Skeletal muscle tissue (tissue), 4 donors: ENCODE results near the gene RNF44. TPM values are rescaled to one million over a fixed set of nuclear protein-coding genes. Genes with fewer than 3 reads are reported as not detected.

Source experiments
- H3K27ac ChIP-seq: one replicate; pipeline ENCODE4 v1.7.0; 2013; ENCODE audit warnings: mild to moderate bottlenecking, low read depth, low read length, inconsistent platforms
- H3K27me3 ChIP-seq, 3 donors: one replicate each; pipeline ENCODE4 v1.7.0; 2013; ENCODE audit warnings: low read length in 3 of 3; ENCODE audit not compliant: control insufficient read depth in 3 of 3, insufficient read depth in 3 of 3
- H3K36me3 ChIP-seq, 3 donors: one replicate each; pipeline ENCODE4 v1.7.0; 2013; ENCODE audit warnings: low read length in 3 of 3; ENCODE audit not compliant: control insufficient read depth in 3 of 3, insufficient read depth in 3 of 3
- H3K4me1 ChIP-seq, 3 donors: one replicate each; pipeline ENCODE4 v1.7.0; 2013; ENCODE audit warnings: low read length in 3 of 3, mild to moderate bottlenecking in 3 of 3; ENCODE audit not compliant: control insufficient read depth in 3 of 3, insufficient read depth in 3 of 3
- H3K4me3 ChIP-seq, 3 donors: one replicate each; pipeline ENCODE4 v1.7.0; 2013; ENCODE audit warnings: low read length in 3 of 3
- H3K9ac ChIP-seq, 3 donors: one replicate each; pipeline ENCODE4 v1.7.0; 2013; ENCODE audit warnings: low read length in 3 of 3, mild to moderate bottlenecking in 3 of 3, moderate library complexity in 2 of 3, low read depth in 1 of 3
- H3K9me3 ChIP-seq, 3 donors: one replicate each; pipeline ENCODE4 v1.7.0; 2013; ENCODE audit warnings: low read length in 3 of 3; ENCODE audit not compliant: control insufficient read depth in 3 of 3
- total RNA-seq: library from RNA; depleted of rRNA; stranded (reverse); fragments of >200 nt; gene quantifications from one replicate; pipeline ENCODE4 v1.2.3, GENCODE V29; 2014
- donor health status: Osteomylitis.

Gene RNF44
- 2.1 TPM for total RNA-seq

DNA sequence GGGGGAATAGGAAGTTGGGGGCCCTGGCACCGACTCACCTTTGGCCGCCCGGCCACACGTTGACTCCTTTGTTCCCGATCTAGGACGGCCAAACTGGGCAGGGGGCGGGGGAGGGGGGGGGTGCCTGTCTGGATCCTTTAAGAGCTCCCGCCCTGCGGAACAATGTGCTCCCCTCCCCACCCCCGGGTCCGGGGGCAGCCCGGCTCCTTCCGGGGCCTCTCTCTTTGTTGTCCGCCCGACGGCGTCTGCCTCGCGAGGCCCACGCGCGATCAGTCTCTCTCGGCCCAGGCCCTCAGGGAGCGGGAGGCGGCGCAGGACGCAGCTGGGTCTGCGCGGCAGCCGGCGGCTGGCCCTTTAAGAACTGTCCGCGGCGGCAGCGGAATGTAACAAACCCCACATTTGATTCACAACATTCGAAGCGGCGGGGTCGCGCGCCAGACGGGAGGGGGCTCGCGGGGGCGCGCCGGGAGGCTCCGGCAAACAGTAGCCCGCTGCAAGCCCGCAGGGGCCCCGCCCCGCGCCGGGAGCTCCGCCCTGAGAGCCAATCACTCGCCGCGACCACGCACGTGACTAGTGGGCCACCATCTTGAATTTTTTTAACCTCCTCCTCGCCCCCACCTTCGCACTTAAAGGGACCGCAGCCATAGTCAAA, at the start of gene RNF44:
Gene RNF44 (minus strand): TSS at position 501 of the 652 bp plus-strand sequence. CDS start 4,930 bp downstream, outside the sequence.
- H3K9ac ChIP-seq, result peak within 1 kb of the TSS; percentile 92 to 100 (median 95)
- H3K27ac ChIP-seq, result peak within 1 kb of the TSS; percentile 97
- peaks cover 0 to 3% (median 0%) of the 10 kb centered on the region in 3 donors for H3K36me3 ChIP-seq
- peak within 1 kb of the TSS; percentile 92 to 100 (median 99) for H3K4me3 ChIP-seq
- no peaks in the 10 kb centered on the region for H3K9me3 ChIP-seq
- peaks cover 52 to 65% (median 53%) of the 10 kb centered on the region in 3 donors for H3K4me1 ChIP-seq
- no peaks in the 10 kb centered on the region for H3K27me3 ChIP-seq

DNA sequence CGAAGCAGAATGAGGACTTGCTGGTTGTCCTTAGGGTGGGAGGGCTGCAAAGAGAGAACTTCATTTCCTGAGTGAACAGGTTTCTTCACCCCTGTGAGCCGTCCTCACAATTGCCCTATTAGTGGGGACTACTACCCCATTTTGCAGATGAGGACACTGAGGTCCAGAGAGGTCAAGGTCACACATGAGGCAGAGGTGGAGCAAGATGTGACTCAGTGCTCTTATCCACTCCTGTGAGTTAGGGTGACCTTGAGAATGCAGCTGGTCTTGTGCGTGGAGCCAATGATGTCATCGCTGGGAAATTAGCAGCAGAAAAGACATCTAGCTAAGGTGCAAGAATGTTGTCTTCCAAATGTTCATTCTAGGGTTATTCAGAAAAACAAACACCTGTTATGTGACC, 45.9 kb upstream of the RNF44 start:
- H3K36me3 ChIP-seq, result no peaks in the 10 kb centered on the region
- H3K9ac ChIP-seq, result no peak overlapping the region
- peaks cover 4 to 14% (median 6%) of the 10 kb centered on the region in 3 donors for H3K9me3 ChIP-seq
- no peaks in the 10 kb centered on the region for H3K4me1 ChIP-seq
- peaks cover 0 to 3% (median 0%) of the 10 kb centered on the region in 3 donors for H3K27me3 ChIP-seq
- H3K4me3 ChIP-seq, result no peak overlapping the region
- no peak overlapping the region for H3K27ac ChIP-seq

DNA sequence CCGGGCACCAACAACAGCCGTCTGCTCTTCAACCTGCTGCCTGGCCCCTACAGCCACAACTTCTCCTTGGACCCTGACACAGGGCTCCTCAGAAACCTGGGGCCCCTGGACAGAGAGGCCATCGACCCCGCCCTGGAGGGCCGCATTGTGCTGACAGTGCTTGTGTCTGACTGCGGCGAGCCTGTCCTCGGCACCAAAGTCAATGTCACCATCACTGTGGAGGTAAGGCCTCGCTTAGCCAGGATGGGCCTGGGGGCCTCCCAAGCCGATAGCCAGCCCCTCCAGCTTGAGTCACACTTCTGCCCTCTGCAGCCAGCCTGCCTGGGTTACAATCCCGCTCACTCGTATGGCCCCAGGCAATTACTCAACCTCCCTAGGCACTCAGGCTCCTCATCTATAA, 44.2 kb upstream of the RNF44 start:
- peaks cover 4 to 14% (median 6%) of the 10 kb centered on the region in 3 donors for H3K9me3 ChIP-seq
- H3K4me1 ChIP-seq, result no peaks in the 10 kb centered on the region
- no peak overlapping the region for H3K9ac ChIP-seq
- no peaks in the 10 kb centered on the region for H3K36me3 ChIP-seq
- no peak overlapping the region for H3K4me3 ChIP-seq
- H3K27me3 ChIP-seq, result peaks cover 0 to 4% (median 2%) of the 10 kb centered on the region in 3 donors
- no peak overlapping the region for H3K27ac ChIP-seq

DNA sequence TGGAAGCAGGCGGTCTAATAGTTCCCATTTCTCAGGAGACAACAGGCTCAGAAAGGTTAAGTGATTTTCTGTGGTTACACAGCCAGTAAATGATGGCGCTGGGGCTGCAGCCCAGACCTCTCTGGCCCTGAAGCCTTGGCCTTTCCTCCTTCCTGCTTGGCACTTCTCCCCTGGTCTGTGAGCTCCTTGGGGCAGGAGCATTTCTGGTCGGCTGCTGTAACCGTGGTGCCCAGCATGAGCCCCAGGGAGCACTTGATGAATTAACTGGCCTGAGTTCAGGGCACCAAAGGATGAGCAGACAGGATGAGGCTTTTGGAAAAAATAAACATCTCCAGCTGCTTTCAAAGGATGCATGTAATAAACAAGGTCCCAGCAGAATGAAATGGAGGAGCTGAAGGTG, 42.1 kb upstream of the RNF44 start:
- H3K27me3 ChIP-seq, result peaks cover 0 to 17% (median 2%) of the 10 kb centered on the region in 3 donors
- no peaks in the 10 kb centered on the region for H3K4me1 ChIP-seq
- H3K4me3 ChIP-seq, result no peak overlapping the region
- H3K9ac ChIP-seq, result no peak overlapping the region
- peaks cover 0 to 4% (median 0%) of the 10 kb centered on the region in 3 donors for H3K9me3 ChIP-seq
- no peaks in the 10 kb centered on the region for H3K36me3 ChIP-seq
- H3K27ac ChIP-seq, result no peak overlapping the region

DNA sequence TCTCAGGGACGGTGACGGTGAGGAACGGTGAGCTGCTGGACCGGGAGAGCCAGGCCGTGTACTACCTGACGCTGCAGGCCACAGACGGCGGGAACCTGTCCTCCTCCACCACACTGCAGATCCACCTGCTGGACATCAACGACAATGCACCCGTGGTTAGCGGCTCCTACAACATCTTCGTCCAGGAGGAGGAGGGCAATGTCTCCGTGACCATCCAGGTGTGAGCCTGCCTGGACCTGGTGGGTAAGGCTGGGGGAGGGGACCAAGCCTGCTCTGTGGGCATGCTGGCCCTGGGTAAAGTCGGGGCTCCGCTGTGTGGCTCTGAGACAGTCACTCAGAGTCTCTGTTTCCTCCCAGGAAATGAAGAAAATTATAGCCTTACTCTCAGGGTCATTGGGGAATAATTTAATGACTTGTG, 41.2 kb upstream of the RNF44 start:
- Histone ChIP-seq H3K27ac (no peak overlapping the region), H3K36me3 (no peaks in the 10 kb centered on the region), H3K4me1 (peaks cover 0 to 5% (median 0%) of the 10 kb centered on the region in 3 donors), H3K9me3 (no peaks in the 10 kb centered on the region), H3K4me3 (no peak overlapping the region), H3K9ac (peak overlapping the region in 1 of 3 donors; percentile 40), H3K27me3 (peaks cover 2 to 24% (median 3%) of the 10 kb centered on the region in 3 donors)

DNA sequence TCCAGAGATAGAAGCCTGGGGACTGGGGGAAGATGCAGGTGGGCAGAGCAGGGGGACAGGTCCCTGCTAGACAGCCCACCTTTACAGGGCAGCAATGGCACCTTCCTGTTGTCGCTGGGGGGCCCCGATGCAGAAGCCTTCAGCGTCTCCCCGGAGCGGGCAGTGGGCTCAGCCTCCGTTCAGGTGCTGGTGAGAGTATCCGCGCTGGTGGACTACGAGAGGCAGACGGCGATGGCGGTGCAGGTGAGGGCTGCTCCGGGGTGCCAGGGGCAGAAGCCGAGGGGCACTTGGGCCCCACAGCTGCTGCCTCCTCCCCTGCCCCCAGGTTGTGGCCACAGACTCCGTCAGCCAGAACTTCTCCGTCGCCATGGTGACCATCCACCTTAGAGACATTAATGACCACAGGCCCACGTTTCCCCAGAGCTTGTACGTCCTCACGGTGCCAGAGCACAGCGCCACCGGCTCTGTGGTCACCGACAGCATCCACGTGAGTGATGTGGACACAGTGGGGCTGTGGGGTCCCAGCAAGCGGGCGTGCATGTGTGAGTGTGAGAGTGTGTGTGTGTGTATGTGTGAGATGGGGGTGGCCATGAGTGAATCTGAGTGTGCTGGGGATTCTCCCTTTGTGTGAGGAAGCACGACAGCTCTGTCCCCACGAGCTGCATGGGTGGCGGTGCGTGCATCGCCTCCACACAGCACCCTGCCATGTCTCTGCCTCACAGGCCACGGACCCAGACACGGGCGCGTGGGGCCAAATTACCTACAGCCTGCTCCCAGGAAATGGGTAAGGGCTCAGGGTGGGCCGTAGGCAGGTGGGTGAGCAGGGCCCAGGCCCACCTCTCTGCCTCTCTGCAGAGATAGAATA, 40.3 kb upstream of the RNF44 start:
- H3K9ac ChIP-seq, result no peak overlapping the region
- H3K9me3 ChIP-seq, result no peaks in the 10 kb centered on the region
- H3K27me3 ChIP-seq, result peaks cover 2 to 29% (median 6%) of the 10 kb centered on the region in 3 donors
- no peak overlapping the region for H3K27ac ChIP-seq
- no peaks in the 10 kb centered on the region for H3K36me3 ChIP-seq
- no peak overlapping the region for H3K4me3 ChIP-seq
- H3K4me1 ChIP-seq, result peaks cover 0 to 5% (median 0%) of the 10 kb centered on the region in 3 donors

DNA sequence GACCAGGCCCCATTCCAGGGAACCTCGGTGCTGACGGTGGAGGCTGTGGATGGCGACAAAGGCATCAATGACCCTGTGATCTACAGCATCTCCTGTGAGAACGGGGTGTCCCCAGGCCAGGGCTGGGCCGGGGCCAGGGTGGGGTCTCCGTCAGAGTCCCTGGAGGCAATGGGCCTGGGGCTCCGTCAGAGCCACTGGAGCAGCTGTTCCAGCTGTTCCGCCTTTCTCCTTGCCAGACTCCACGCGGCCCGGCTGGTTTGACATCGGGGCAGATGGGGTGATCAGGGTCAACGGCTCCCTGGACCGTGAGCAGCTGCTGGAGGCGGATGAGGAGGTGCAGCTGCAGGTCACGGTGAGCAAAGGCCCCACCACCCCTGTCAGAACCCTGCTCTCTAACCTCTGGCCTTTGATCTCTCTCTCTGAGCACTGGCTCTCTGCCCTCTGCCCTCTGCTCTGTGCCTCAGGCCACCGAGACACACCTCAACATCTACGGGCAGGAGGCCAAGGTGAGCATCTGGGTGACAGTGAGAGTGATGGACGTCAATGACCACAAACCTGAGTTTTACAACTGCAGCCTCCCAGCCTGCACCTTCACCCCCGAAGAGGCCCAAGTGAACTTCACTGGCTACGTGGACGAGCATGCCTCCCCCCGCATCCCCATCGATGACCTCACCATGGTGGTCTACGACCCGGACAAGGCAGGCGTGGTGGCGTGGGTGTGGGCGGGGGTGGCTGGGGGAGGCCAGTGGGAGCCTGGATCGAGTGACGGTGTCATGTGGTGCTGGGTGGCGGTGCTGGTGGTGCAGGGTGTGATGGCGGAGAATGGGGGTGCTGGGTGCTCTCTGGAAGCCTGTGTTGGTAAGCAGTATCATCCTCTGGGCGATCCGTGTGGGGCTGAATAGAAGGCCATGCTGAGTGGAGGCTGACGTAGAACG, 38.6 kb upstream of the RNF44 start:
- Histone ChIP-seq H3K27me3 (peaks cover 2 to 29% (median 8%) of the 10 kb centered on the region in 3 donors), H3K27ac (no peak overlapping the region), H3K4me3 (no peak overlapping the region), H3K4me1 (peaks cover 0 to 5% (median 0%) of the 10 kb centered on the region in 3 donors), H3K36me3 (no peaks in the 10 kb centered on the region), H3K9me3 (no peaks in the 10 kb centered on the region), H3K9ac (no peak overlapping the region)

DNA sequence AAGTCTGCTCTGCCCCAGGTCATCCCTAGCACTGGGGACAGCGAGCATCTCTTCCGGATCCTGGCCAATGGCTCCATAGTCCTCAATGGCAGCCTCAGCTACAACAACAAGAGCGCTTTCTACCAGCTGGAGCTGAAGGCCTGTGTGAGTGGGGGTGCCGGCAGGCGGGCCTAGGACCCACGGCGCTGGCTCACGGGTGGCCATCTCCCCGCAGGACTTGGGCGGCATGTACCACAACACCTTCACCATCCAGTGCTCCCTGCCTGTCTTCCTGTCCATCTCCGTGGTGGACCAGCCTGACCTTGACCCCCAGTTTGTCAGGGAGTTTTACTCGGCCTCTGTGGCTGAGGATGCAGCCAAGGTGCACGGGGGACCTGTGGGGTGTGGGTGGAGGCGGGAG, 37.9 kb upstream of the RNF44 start:
- Histone ChIP-seq H3K4me3 (no peak overlapping the region), H3K27ac (no peak overlapping the region), H3K36me3 (no peaks in the 10 kb centered on the region), H3K27me3 (peaks cover 2 to 29% (median 8%) of the 10 kb centered on the region in 3 donors), H3K4me1 (peaks cover 0 to 5% (median 0%) of the 10 kb centered on the region in 3 donors), H3K9ac (no peak overlapping the region), H3K9me3 (no peaks in the 10 kb centered on the region)

DNA sequence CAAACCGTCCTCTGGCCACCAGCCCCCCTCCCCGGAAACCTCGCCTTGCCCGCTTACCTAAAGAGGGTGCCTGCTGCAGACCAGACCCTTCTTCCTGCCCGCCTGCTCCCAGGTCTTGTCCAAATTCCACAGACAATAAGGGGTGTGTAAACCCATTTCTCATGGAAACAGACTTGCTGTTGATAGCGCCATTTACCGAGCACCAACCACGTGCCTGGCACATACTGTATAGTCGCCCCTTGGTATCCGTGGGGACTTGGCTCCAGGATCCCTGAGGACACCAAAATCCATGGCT, 37.0 kb upstream of the RNF44 start:
- Histone ChIP-seq H3K27ac (no peak overlapping the region), H3K4me1 (peaks cover 0 to 5% (median 0%) of the 10 kb centered on the region in 3 donors), H3K36me3 (no peaks in the 10 kb centered on the region), H3K9me3 (no peaks in the 10 kb centered on the region), H3K9ac (no peak overlapping the region), H3K4me3 (no peak overlapping the region), H3K27me3 (peaks cover 2 to 29% (median 11%) of the 10 kb centered on the region in 3 donors)
